Motor neuron (in vitro differentiated cells): ENCODE data around the gene TMEM86A. TPM values are rescaled to one million over a fixed set of nuclear protein-coding genes. Genes with fewer than 3 reads are reported as not detected.

Source experiments
- ATAC-seq, 8 experiments: fragments of 200-7000 bp; cut with Tn5 transposase; replicated peaks in 6 of 8; 2 replicates each; pipeline ENCODE4 v1.8.0; 2021; ENCODE audit warnings: mild to moderate bottlenecking in 8 of 8, moderate library complexity in 8 of 8
- H3K27ac ChIP-seq, 2 donors: fragments of 250-450 bp; sonication (Bioruptor Pico); 2 replicates each; pipeline ENCODE4 v1.9.0; 2021; ENCODE audit warnings: antibody characterized with exemption in 2 of 2, mild to moderate bottlenecking in 2 of 2, moderate library complexity in 1 of 2
- H3K4me1 ChIP-seq, 2 donors: fragments of 250-450 bp; sonication (Bioruptor Pico); replicated peaks in 1 of 2; 2 replicates each; pipeline ENCODE4 v1.6.1; 2021; ENCODE audit warnings: antibody characterized with exemption in 2 of 2, mild to moderate bottlenecking in 2 of 2, moderate library complexity in 1 of 2
- H3K4me3 ChIP-seq, 5 donors: fragments of 250-450 bp; sonication (Bioruptor Pico); 2 replicates each; pipeline ENCODE4 v1.9.0; 2021; ENCODE audit warnings: antibody characterized with exemption in 5 of 5, mild to moderate bottlenecking in 5 of 5, moderate library complexity in 4 of 5
- WGBS, 10 experiments: fragments of 450-650 bp; shearing (Covaris generic); methylation state at CpG; one replicate each; pipeline ENCODE4 v1.0.0; 2022; 5-methylcytosine and 5-hydroxymethylcytosine counted together
- in situ Hi-C, 9 experiments: fragments of 400-800 bp; cut with MboI; loops; one replicate each; pipeline ENCODE4 v1.15.0; 2021; ENCODE audit warnings: low sequenced_read_pairs in 9 of 9, low pct_unique_long_range_greater_than_20kb in 2 of 9; ENCODE audit not compliant: unreplicated experiment in 9 of 9
- total RNA-seq, 8 experiments: library from RNA; unstranded; fragments of 300-600 nt; gene quantifications; 2 replicates each; pipeline versions ENCODE4 v1.2.3 to v1.2.4, GENCODE V29; 2022

Gene TMEM86A
- total RNA-seq, 8 experiments from 2014 or later = 1.5 to 22.0 (median 4.0) TPM

- Histone ChIP-seq H3K4me3 (peak overlapping the region in 1 of 5 donors; percentile 40), H3K27ac (no peak overlapping the region), H3K4me1 (no peaks in the 10 kb centered on the region)
- ATAC-seq = peak in 3 of 8 experiments; percentile 1 to 14 (median 6)
- in situ Hi-C loops = no loop called here
- WGBS, 10 experiments = 67 to 90% (median 79%) methylated on average over 1 to 3 of the region's 5 CpGs; no CpG with 5 or more reads in 3 of the 10 experiments
Measured at GRCh38 chr11:18720091-18720807, 21.7 kb downstream of the TMEM86A start.

- Histone ChIP-seq H3K4me3 (peak overlapping the region; percentile 26 to 46 (median 40)), H3K4me1 (no peaks in the 10 kb centered on the region), H3K27ac (peak overlapping the region in 1 of 2 donors; percentile 1)
- in situ Hi-C loops = no loop called here
- peak; percentile 85 to 93 (median 91) for ATAC-seq
- WGBS, 10 experiments = 0 to 40% (median 5%) methylated on average over 1 to 21 of the region's 41 CpGs; no CpG with 5 or more reads in 5 of the 10 experiments
Measured at GRCh38 chr11:18720808-18721560, 22.4 kb downstream of the TMEM86A start.

- ATAC-seq = peak; percentile 48 to 84 (median 77)
- Histone ChIP-seq H3K4me3 (peak overlapping the region; percentile 26 to 46 (median 40)), H3K27ac (peak overlapping the region in 1 of 2 donors; percentile 1), H3K4me1 (no peaks in the 10 kb centered on the region)
- WGBS, 10 experiments = 0 to 13% (median 7%) methylated on average over 1 to 22 of the region's 36 CpGs; no CpG with 5 or more reads in 5 of the 10 experiments
- in situ Hi-C loops = no loop called here
Measured at GRCh38 chr11:18721561-18722292, 23.1 kb downstream of the TMEM86A start.

- no peak for ATAC-seq
- Histone ChIP-seq H3K4me3 (peak overlapping the region in 2 of 5 donors; percentile 40 to 46), H3K27ac (no peak overlapping the region), H3K4me1 (no peaks in the 10 kb centered on the region)
- in situ Hi-C loops = no loop called here
- 0 to 38% (median 31%) methylated on average over 1 of the region's 1 CpG; no CpG with 5 or more reads in 6 of the 10 experiments for WGBS, 10 experiments
Measured at GRCh38 chr11:18722293-18722637, 23.7 kb downstream of the TMEM86A start.

GRCh38 chr11:18723991-18724390, 25.4 kb downstream of the TMEM86A start:
- H3K4me1 ChIP-seq = no peaks in the 10 kb centered on the region
- H3K27ac ChIP-seq = no peak overlapping the region

GRCh38 chr11:18726040-18726439, 27.5 kb downstream of the TMEM86A start, which contains the start of gene IGSF22:
Gene IGSF22, minus strand, starts transcription at chr11:18726188. Its CDS starts 1,952 bp downstream, at chr11:18724236.
- no peak within 1 kb of the TSS for H3K27ac ChIP-seq
- ATAC-seq = no peak
- in situ Hi-C loops = loop anchor here in 2 of 9 experiments (25.0 kb wide), 1 partner anchor 189 kb away; the partner anchor contains the start of gene TSG101 (in 2 of the 2)
- no peaks in the 10 kb centered on the region for H3K4me1 ChIP-seq
- no peak within 1 kb of the TSS for H3K4me3 ChIP-seq
- WGBS, 10 experiments = 14 to 73% (median 52%) methylated on average over 2 of the region's 7 CpGs; no CpG with 5 or more reads in 7 of the 10 experiments

More at GRCh38 chr11:18723991-18724390, 25.4 kb downstream of the TMEM86A start:
- H3K4me3 ChIP-seq = no peak overlapping the region
- in situ Hi-C loops = no loop called here
- no peak for ATAC-seq
- 0 to 50% (median 33%) methylated on average over 1 to 4 of the region's 7 CpGs; no CpG with 5 or more reads in 4 of the 10 experiments for WGBS, 10 experiments

GRCh38 chr11:18727479-18728236, 29.1 kb downstream of the TMEM86A start:
- 11 to 68% (median 36%) methylated on average over 2 to 9 of the region's 10 CpGs; no CpG with 5 or more reads in 4 of the 10 experiments for WGBS, 10 experiments
- H3K4me3 ChIP-seq = no peak overlapping the region
- no peak overlapping the region for H3K27ac ChIP-seq
- no peaks in the 10 kb centered on the region for H3K4me1 ChIP-seq
- in situ Hi-C loops = loop anchor here in 2 of 9 experiments (25.0 kb wide), 1 partner anchor 190 kb away; the partner anchor contains the start of gene TSG101 (in 2 of the 2)
- ATAC-seq = peak in 5 of 8 experiments; percentile 44 to 83 (median 74)

GRCh38 chr11:18728658-18729057, 30.1 kb downstream of the TMEM86A start:
- Histone ChIP-seq H3K4me3 (no peak overlapping the region), H3K27ac (no peak overlapping the region), H3K4me1 (no peaks in the 10 kb centered on the region)
- no peak for ATAC-seq
- in situ Hi-C loops = loop anchor here in 2 of 9 experiments (25.0 kb wide), 1 partner anchor 191 kb away; the partner anchor contains the start of gene TSG101 (in 2 of the 2)
- WGBS, 10 experiments = 81 to 100% (median 87%) methylated on average over 3 to 10 of the region's 13 CpGs; no CpG with 5 or more reads in 6 of the 10 experiments

- Histone ChIP-seq H3K27ac (no peak overlapping the region), H3K4me1 (no peaks in the 10 kb centered on the region), H3K4me3 (no peak overlapping the region)
- 79 to 86% methylated on average over 2 to 4 of the region's 16 CpGs; no CpG with 5 or more reads in 8 of the 10 experiments for WGBS, 10 experiments
- in situ Hi-C loops = loop anchor here in 2 of 9 experiments (25.0 kb wide), 1 partner anchor 192 kb away; the partner anchor contains the start of gene TSG101 (in 2 of the 2)
- no peak for ATAC-seq
Measured at GRCh38 chr11:18729426-18729825, 30.8 kb downstream of the TMEM86A start.

- WGBS, 10 experiments = 80 to 100% (median 91%) methylated on average over 1 to 9 of the region's 9 CpGs; no CpG with 5 or more reads in 4 of the 10 experiments
- Histone ChIP-seq H3K27ac (no peak overlapping the region), H3K4me3 (no peak overlapping the region), H3K4me1 (no peaks in the 10 kb centered on the region)
- no peak for ATAC-seq
- in situ Hi-C loops = loop anchor here in 2 of 9 experiments (25.0 kb wide), 1 partner anchor 193 kb away; the partner anchor contains the start of gene TSG101 (in 2 of the 2)
Measured at GRCh38 chr11:18730020-18730419, 31.4 kb downstream of the TMEM86A start.

- in situ Hi-C loops = loop anchor here in 2 of 9 experiments (25.0 kb wide), 1 partner anchor 194 kb away; the partner anchor contains the start of gene TSG101 (in 2 of the 2)
- no peak overlapping the region for H3K27ac ChIP-seq
- H3K4me3 ChIP-seq = no peak overlapping the region
- WGBS, 10 experiments = 50 to 100% (median 100%) methylated on average over 1 of the region's 2 CpGs; no CpG with 5 or more reads in 7 of the 10 experiments
- no peak for ATAC-seq
- no peaks in the 10 kb centered on the region for H3K4me1 ChIP-seq
Measured at GRCh38 chr11:18731441-18731840, 32.9 kb downstream of the TMEM86A start.
